ENCODE data around the gene C1GALT1.

Gene C1GALT1

DNA sequence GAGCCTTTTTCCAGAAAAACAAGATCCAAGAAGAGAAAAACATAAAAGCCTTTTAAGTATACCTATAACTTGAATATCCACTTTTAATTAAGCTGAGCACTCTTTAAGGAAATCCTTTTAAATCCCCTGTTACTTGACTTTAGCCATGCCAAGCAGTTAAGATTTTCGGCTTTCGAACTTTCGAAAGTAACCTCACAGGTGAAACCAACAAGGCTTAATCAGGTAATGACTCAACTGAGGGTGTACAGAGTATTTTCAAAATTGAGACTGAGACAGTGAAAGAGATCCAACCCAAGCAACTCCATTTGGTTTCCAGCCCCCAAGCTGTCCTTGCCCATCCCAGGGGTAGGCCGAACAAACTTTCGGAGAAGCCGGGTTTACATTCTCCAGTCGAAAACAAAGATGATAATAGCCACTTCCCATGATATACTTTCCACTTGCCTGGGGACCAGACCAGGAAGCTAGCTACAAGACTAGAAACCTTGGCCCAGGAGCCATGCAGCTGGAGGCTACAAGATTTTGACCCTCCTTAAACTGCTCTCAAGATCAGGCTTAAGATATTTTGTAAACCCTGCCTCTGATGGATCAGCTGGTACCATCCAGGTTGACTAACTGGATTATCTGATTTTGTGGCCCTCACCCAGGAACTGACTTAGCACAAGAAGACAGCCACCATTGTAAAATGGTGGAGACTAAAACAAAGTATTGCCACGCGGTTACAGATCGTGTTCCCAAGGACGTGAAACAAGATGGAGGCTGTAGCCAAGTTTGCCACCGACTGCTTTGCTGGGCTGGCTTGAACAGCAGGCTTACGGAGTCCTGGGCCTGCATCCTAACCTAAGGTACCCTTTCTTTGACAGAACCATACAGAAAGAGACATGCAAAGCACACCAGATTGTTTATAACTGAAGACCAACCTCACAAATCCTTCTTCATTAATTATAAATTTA, 32.3 kb downstream of the C1GALT1 start:
- peaks cover 75% of the 10 kb centered on the region for H3K79me2 ChIP-seq (ENCODE audit: low read length)
- peak overlapping the region; percentile 47; the same call in 1 of the 2 replicates for H3K27ac ChIP-seq (ENCODE audit: low read length)
- no peak overlapping the region for H2AFZ ChIP-seq (ENCODE audit: low read length)
- no peak overlapping the region for H3K4me3 ChIP-seq (ENCODE audit: low read length)
- TF ChIP-seq, protein P1, sequence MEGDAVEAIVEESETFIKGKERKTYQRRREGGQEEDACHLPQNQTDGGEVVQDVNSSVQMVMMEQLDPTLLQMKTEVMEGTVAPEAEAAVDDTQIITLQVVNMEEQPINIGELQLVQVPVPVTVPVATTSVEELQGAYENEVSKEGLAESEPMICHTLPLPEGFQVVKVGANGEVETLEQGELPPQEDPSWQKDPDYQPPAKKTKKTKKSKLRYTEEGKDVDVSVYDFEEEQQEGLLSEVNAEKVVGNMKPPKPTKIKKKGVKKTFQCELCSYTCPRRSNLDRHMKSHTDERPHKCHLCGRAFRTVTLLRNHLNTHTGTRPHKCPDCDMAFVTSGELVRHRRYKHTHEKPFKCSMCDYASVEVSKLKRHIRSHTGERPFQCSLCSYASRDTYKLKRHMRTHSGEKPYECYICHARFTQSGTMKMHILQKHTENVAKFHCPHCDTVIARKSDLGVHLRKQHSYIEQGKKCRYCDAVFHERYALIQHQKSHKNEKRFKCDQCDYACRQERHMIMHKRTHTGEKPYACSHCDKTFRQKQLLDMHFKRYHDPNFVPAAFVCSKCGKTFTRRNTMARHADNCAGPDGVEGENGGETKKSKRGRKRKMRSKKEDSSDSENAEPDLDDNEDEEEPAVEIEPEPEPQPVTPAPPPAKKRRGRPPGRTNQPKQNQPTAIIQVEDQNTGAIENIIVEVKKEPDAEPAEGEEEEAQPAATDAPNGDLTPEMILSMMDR (IDR thresholded peaks at IDR 0.05; ENCODE audit: low read length), result no peak
- no peak for TF ChIP-seq EZH2phosphoT487 (IDR thresholded peaks at IDR 0.05; ENCODE audit: low read length)
- TF ChIP-seq EZH2 (optimal IDR thresholded peaks at IDR 0.05; ENCODE audit: low read depth, low read length), result no peak
- H3K36me3 ChIP-seq (replicated peaks; ENCODE audit: insufficient read depth, low read length), result peaks cover 15% of the 10 kb centered on the region; the same call in 1 of the 2 replicates
- H3K9me2 ChIP-seq (replicated peaks; ENCODE audit: insufficient read depth, low read length), result no peaks in the 10 kb centered on the region
- peak; percentile 59 for DNase-seq
- H3K4me1 ChIP-seq (ENCODE audit: low read length), result 0 out of 2 replicates have a peak, but pooled peaks cover 5% of the 10 kb centered on the region
- H3K9me3 ChIP-seq (replicated peaks; ENCODE audit: insufficient read depth, low read length), result no peaks in the 10 kb centered on the region
- no peak overlapping the region for H3K9ac ChIP-seq (ENCODE audit: low read length)
- H3K27me3 ChIP-seq (replicated peaks; ENCODE audit: insufficient read depth, low read length), result no peaks in the 10 kb centered on the region
- peak overlapping the region; percentile 35; the same call in 1 of the 2 replicates for H3K4me2 ChIP-seq (ENCODE audit: low read depth, low read length)
- H3F3A ChIP-seq (ENCODE audit: insufficient read depth, low read length), result no peaks in the 10 kb centered on the region
- no peaks in the 10 kb centered on the region for H4K20me1 ChIP-seq (ENCODE audit: insufficient read depth, low read length)

DNA sequence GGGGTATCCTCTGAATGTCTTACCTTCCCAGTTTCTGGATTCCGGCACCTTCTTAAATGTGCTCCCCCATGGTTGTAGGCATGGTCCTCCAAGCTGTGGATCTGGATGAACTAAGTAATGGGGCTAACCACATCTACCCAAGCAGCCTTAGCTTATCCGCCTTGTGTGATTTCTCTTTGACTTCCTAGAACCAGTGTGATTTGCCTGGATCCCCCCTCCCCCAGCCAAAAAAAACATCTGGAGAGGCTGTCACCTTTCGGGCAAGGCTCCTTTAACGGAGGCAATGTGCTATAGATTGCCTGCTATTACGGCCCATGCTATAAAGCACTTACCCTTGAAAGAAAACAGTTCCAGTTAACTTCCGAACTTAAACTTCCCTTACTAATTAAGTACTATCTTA, 33.9 kb downstream of the C1GALT1 start:
- no peak overlapping the region for H3K4me3 ChIP-seq (ENCODE audit: low read length)
- H4K20me1 ChIP-seq (ENCODE audit: insufficient read depth, low read length), result no peaks in the 10 kb centered on the region
- peaks cover 63% of the 10 kb centered on the region for H3K79me2 ChIP-seq (ENCODE audit: low read length)
- no peak overlapping the region for H2AFZ ChIP-seq (ENCODE audit: low read length)
- H3K27me3 ChIP-seq (replicated peaks; ENCODE audit: insufficient read depth, low read length), result no peaks in the 10 kb centered on the region
- no peaks in the 10 kb centered on the region for H3K9me3 ChIP-seq (replicated peaks; ENCODE audit: insufficient read depth, low read length)
- DNase-seq, result no peak
- no peak for TF ChIP-seq EZH2 (optimal IDR thresholded peaks at IDR 0.05; ENCODE audit: low read depth, low read length)
- no peaks in the 10 kb centered on the region for H3F3A ChIP-seq (ENCODE audit: insufficient read depth, low read length)
- H3K9ac ChIP-seq (ENCODE audit: low read length), result no peak overlapping the region
- no peak overlapping the region for H3K4me2 ChIP-seq (ENCODE audit: low read depth, low read length)
- H3K4me1 ChIP-seq (ENCODE audit: low read length), result 0 out of 2 replicates have a peak, but pooled peaks cover 5% of the 10 kb centered on the region
- no peaks in the 10 kb centered on the region; the same call in 1 of the 2 replicates for H3K9me2 ChIP-seq (replicated peaks; ENCODE audit: insufficient read depth, low read length)
- no peak overlapping the region for H3K27ac ChIP-seq (ENCODE audit: low read length)
- H3K36me3 ChIP-seq (replicated peaks; ENCODE audit: insufficient read depth, low read length), result peaks cover 15% of the 10 kb centered on the region; the same call in 1 of the 2 replicates

DNA sequence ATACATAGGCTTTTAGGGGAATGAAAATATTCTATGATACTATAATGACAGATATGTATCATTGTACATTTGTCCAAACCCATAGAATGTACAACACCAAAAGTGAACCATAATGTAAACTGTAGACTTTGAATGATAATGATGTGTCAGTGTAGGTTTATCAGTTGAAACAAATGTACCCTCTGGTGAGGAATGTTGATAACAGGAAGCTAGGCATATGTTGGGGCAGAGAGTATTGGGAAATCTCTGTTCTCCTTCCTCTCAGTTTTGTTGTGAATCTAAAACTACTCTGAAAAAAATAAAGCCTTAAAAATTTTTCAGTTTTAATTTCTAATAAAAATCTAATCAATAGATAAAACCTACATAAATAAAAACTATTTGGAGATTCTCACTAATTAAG, 36.9 kb downstream of the C1GALT1 start:
- H2AFZ ChIP-seq (ENCODE audit: low read length), result no peak overlapping the region
- no peak for DNase-seq
- H3F3A ChIP-seq (ENCODE audit: insufficient read depth, low read length), result no peaks in the 10 kb centered on the region
- H3K4me1 ChIP-seq (ENCODE audit: low read length), result 0 out of 2 replicates have a peak, but pooled peaks cover 5% of the 10 kb centered on the region
- H3K9ac ChIP-seq (ENCODE audit: low read length), result no peak overlapping the region
- no peaks in the 10 kb centered on the region for H3K27me3 ChIP-seq (replicated peaks; ENCODE audit: insufficient read depth, low read length)
- H3K27ac ChIP-seq (ENCODE audit: low read length), result no peak overlapping the region
- no peaks in the 10 kb centered on the region; the same call in 1 of the 2 replicates for H3K9me2 ChIP-seq (replicated peaks; ENCODE audit: insufficient read depth, low read length)
- no peak overlapping the region for H3K4me2 ChIP-seq (ENCODE audit: low read depth, low read length)
- peaks cover 15% of the 10 kb centered on the region; the same call in 1 of the 2 replicates for H3K36me3 ChIP-seq (replicated peaks; ENCODE audit: insufficient read depth, low read length)
- H3K79me2 ChIP-seq (ENCODE audit: low read length), result peaks cover 58% of the 10 kb centered on the region
- H4K20me1 ChIP-seq (ENCODE audit: insufficient read depth, low read length), result no peaks in the 10 kb centered on the region
- no peaks in the 10 kb centered on the region for H3K9me3 ChIP-seq (replicated peaks; ENCODE audit: insufficient read depth, low read length)
- TF ChIP-seq EZH2 (optimal IDR thresholded peaks at IDR 0.05; ENCODE audit: low read depth, low read length) (no peak), EZH2phosphoT487 (IDR thresholded peaks at IDR 0.05; ENCODE audit: low read length) (no peak)
- TF ChIP-seq, protein P1 (IDR thresholded peaks at IDR 0.05; ENCODE audit: low read length), result no peak
- no peak overlapping the region for H3K4me3 ChIP-seq (ENCODE audit: low read length)
